HG02884 (cell line): Measurements from ENCODE around the gene ARHGAP42.
"Not testable (repeated sequence)": the region's sequence is repeated elsewhere in the genome, so short reads cannot be mapped to it uniquely, and the experiment has no call there.

Experiments used
- ATAC-seq: cut with Tn5 transposase; IDR thresholded peaks from one replicate; pipeline ENCODE4 v1.9.1; 2021; ENCODE audit warnings: mild to moderate bottlenecking, moderate library complexity; ENCODE audit not compliant: unreplicated experiment

Gene ARHGAP42

DNA sequence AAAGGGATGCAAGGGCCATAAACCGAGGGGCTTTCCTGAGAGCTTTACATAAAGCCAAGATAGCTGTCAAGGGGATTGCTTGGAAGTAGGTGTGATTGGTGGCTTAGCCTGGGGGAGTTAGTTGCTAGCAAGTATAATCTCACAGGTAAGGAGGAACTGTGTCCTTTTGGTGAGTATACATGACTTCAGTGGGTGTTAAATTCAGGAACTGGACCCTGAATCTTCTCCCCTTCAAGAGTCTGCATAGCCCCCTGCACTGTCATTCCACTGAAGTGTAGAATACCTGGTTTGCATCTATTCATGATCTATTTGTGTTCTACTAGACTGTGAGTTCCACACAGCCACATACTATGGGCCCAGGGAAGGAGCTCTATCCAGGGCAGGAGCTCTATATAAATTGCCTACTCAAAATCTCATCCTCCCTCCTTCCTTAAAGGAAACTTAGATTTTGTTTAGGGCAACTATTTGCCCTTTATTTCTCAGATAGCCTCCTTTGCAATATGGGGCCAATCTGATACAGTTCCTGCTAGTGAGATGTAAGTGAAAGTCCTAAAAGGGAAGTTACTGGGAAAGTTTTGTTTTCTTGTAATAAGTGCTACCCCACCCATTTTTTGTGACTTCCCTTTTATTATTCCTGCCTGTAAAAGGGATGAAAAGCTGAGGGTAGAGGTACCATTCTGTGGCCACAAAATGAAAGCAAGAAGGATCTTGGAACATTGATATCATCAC, 322.0 kb downstream of the ARHGAP42 start:
- no peak for ATAC-seq

DNA sequence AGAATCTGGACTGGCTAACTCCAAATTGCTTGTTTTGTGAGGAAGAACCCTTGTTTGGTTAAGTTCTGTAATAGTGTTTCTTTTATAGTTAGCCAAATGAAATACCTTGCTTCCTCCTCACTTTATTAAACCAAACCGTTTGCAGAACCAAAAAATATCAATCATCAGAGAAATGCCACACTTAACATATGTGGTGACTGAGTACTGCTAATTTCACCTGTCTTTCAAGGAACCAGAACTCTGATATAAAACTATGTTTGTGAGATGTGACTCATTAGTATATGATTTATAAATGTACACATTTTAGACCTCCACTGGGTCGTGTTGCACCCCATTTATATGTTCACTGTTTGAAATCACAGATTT, 322.6 kb downstream of the ARHGAP42 start:
- no peak for ATAC-seq

DNA sequence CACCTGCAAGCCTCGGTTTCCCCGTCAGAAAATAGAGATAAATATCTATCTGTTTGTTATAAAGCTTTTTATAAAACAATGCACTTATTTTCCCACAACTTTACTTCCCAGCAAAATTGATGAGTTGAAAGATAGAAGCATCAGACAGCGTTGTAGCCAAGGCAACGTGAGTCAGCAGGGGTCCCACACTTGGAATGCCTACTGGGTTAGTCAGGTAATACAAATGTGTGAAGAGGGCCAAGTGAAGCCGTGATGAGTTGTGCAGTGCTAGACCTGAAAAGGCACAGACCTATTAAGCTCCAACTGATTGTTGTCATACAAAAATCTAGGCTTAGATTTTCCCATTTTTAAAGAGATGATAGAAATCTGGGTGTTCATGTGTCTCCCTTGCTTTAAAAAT, 323.8 kb downstream of the ARHGAP42 start:
- no peak for ATAC-seq

DNA sequence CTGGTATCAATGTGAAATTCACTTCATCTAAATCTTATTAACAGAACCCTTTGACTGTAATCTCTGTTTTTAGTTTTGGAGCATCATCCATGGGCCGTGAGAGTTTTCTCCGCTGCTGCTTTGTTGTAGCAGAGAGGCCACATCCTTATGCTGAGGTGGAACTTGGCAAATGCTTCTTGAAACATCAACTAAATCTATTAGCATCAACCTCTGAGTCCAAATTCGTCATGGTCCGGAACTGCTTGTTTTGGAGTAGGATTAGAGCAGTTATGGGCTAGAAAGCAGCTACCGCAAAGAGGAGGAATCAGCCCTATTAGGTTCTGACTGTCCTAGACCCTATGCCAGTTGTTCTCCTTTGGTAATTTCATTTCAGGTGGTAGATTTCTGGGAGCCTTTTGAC, 324.8 kb downstream of the ARHGAP42 start:
- no peak for ATAC-seq

DNA sequence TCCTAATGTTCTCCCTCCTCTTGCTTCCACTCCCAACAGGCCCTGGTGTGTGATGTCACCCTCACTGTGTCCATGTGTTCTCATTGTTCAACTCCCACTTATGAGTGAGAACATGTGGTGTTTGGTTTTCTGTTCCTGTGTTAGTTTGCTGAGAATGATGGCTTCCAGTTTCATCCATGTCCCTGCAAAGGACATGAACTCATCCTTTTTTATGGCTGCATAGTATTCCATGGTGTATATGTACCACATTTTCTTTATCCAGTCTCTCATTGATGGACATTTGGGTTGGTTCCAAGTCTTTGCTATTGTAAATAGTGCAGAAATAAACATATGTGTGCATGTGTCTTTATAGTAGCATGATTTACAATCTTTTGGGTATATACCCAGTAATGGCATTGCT, 326.6 kb downstream of the ARHGAP42 start:
- not testable (repeated sequence) for ATAC-seq

DNA sequence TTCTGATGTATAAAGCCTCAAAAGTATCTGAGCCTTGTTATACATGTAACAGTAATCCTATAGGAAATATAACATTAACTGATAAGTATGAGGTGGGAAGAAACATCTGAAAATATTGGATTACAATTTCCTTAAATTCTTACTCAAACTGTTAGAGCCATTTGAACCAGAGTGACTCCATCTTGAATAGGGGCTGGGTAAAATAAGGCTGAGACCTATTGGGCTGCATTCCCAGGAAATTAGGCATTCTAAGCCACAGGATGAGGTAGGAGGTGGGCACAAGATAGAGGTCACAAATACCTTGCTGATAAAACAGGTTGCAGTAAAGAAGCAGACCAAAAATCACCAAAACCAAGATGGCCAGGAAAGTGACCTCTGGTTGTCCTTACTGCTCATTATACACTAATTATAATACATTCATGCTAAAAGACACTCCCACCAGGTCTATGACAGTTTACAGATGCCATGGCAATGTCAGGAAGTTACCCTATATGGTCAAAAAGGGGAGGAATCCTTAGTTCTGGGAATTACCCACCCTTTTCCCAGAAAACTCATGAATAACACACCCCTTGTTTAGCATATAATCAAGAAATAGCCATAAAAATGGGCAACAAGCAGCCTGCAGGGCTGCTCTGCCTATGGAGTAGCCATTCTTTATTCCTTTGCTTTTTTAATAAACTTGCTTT, 327.7 kb downstream of the ARHGAP42 start:
- no peak for ATAC-seq

DNA sequence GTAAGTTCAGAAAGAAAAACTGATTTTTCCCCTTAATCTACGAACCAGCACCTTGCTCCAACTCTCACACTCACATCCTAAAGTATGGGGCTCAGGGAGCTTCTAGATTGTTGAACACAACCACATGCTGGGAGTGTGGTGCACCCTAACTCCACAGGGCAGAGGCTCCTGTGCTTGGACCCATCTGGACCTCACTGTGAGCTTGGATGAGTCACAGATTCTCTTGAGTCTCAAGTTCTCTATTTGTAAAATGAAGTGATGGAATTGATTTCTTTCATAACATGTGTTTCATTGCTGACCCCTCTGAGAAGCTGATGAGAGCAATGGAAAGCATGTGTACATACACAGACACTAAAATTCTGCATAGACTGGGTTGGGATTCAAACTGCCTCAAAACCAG, 332.8 kb downstream of the ARHGAP42 start:
- no peak for ATAC-seq

DNA sequence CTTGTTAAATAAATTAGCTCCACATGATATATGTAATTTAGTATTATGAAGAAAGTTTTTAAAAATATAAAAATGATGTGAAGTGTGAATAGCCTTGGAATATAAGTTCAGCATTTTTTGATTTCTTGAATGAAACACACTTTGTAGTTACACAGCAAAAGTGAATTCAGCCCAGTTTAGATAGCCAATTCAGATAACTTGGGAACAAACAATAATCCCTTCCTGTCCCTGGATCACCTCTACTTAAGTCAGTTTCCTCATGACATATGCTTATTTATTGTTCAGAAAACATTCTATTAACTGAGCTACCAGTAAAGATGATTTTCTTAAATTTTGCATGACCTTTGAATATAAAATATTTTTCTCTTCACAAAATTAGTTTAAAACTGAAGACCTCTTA, 335.2 kb downstream of the ARHGAP42 start:
- ATAC-seq, result no peak

DNA sequence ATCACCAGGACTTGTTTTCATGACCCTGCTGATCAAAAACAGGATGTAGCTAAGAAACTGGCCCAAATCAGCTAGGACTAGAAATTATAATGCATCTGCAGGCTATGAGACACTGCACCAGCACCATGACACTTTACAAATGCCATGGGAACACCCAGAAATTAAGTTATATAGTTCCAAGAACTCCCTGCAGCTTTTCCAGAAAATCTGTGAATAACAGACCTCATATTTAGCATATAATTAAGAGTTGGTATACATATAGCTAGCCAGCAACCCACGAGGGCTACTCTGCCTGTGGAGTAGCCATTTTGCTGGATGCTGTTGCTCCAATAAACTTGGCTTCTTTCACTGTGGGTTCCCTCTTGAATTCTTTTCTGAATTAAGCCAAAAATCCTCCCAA, 341.6 kb downstream of the ARHGAP42 start:
- no peak for ATAC-seq

DNA sequence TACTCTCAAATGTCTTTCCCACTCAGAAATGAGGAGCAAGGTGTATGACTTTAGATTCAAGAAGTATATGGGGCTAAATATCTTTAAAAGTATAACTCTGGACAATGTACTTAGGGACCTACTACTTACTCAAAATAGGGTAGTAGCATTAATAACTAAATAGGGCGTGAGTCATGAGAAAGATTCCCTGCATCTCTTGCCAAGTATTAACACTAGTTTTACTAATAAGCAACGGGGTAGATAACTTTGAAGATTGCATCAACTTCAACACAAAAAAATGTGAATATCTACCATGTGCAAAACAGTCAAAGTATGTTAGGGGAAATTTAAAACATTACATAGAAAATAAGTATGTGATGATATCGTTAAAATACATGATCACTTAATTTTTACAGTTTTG, 342.9 kb downstream of the ARHGAP42 start:
- no peak for ATAC-seq

DNA sequence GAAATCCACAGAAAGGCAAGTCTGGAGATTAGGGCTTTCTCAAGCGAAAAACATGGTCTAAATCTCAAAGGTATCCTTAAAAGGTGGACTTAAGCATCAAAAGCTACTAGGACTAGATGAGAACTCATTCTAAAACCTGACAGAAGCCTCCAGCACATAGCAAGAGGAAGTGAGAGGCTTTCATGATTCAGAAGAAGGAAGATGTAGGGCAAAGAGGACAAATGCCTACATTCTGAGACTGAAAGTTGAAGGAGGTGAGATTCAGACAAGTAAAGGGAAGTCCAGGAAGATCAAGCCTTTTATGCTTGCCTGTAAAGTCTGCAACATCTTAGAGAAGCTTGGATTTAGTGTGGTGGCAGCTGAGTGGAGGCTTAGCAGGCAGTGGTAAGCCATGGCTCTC, 343.6 kb downstream of the ARHGAP42 start:
- peak; percentile 65 for ATAC-seq

DNA sequence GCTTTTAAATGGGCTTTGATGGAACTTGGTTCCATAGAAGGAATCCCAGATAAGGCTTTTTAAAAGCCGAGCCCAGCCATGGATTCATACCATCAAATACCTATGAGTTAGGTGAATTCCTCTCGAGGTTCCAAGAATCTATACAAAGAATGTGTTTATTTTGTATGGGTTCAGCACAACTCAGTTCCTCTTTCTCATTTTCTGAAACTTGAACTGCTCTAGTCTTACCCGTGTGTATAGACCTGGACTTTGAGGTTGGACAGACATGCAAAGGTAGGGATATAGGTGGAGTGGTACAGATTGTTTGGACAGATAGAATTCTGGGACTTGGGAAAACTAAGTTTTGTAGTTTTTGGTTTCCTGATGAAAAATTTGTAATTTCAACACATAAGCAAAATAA, 344.6 kb downstream of the ARHGAP42 start:
- ATAC-seq, result no peak

DNA sequence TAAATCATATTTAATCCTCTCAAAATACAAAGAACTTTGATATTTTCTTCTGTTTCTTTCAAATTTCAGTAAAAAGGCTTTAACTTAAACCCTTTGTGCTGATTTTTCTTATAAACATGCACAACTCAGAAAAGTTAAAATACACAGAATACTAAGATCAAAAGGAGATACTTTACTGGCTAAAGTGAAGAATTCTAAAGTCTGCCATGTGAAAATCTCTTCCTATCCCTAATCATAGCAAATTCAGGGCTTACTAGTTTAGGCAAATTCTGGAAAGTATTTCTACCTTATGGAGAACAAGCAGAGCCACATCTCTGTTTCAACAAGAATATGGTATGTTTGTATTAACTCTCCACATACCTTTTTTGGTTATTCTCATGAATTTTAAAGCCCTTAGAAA, 345.9 kb downstream of the ARHGAP42 start:
- ATAC-seq, result no peak

DNA sequence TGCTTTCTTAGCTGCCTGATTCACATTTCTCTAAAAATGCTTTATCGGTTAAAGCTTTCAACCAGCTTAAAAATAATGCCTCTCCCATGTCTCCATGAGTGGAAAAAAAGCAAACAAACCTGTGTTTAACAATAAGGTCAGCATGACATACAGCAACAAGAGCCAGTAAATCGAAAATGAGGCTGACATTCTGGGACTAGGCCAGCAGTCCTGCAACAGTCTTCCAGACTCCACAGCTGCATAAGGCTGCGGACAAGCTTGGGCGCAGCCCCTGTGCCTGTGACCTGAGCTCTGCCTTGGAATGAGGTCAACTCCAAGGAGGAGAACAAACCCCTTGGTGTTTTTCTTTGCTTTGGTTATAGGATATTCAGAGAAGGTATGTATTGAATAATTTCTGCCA, 347.0 kb downstream of the ARHGAP42 start:
- ATAC-seq, result no peak

DNA sequence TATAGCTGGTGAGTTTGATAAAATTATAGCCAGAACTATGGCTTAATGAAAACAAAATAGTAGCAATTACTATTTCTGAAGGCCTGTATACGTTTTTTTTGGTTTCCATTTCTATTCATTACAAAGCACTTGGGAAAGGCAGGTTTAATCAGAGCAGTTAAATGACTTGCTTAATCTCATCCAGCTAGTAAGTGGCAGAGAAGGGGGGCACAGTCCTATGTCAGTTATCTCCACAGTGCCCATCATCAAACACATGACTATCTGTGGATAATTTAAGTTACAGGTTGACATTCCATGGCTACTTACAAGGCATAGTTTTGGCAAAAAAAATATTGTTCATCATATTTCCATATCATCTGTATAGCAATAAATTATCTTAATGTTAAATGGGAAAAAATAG, 348.8 kb downstream of the ARHGAP42 start:
- no peak for ATAC-seq
